ENCODE measurements around the gene NCKAP5.

The NCKAP5 gene

DNA sequence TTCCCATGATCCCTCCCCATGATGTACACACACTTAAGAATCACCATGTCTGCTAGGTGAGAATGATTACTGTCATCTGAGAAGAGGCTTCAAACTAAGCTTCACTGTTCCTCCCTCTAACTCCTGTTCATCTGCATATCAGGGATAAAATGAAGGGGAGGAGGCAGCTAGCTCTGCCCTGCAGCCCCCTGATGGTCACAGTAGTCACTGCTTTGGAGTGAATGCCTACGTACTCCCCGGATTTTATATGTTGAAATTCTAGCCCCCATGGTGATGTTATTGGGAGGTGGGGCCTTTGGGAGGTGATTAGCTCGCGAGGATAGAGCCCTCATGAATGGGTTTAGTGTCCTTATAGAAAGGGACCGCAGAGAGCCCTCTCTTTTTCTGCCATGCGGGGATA lies 156.4 kb downstream of the NCKAP5 start:
- Histone ChIP-seq H3K9me3 (ENCODE audit: control insufficient read depth in 2 of 2, low read length in 2 of 2) (no peaks in the 10 kb centered on the region), H3K4me3 (ENCODE audit: low read length in 2 of 2) (no peak overlapping the region), H3K9ac (ENCODE audit: low read depth in 1 of 2, low read length in 2 of 2) (no peak overlapping the region), H3K36me3 (ENCODE audit: control insufficient read depth in 2 of 2, insufficient read depth in 2 of 2, low read length in 2 of 2) (no peaks in the 10 kb centered on the region), H3K27me3 (ENCODE audit: control insufficient read depth in 2 of 2, insufficient read depth in 2 of 2, low read length in 2 of 2) (no peaks in the 10 kb centered on the region), H3K4me1 (ENCODE audit: control insufficient read depth in 2 of 2, insufficient read depth in 2 of 2, low read length in 2 of 2) (no peaks in the 10 kb centered on the region), H3K27ac (ENCODE audit: low read depth in 2 of 2, low read length in 2 of 2) (no peak overlapping the region)

DNA sequence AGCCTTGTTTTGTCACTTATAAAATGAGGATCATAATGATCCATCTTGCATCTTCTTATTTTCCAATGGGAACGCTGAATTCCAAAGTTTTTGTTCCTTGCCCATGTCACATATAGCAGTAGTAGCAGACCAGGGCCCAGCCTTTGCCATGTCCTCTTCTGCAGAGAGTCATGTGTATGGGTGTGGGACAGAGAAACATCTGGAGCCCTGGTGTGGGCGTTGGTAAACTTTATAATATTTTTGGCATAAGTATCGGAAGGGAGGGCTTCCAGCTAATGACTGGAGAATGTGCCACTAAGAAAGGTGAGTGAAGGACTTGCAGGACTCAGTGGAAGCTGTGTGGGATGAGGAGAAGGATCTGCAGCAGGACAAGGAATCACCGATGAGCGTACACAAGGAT lies 157.2 kb downstream of the NCKAP5 start:
- no peaks in the 10 kb centered on the region for H3K9me3 ChIP-seq (ENCODE audit: control insufficient read depth in 2 of 2, low read length in 2 of 2)
- H3K27ac ChIP-seq (ENCODE audit: low read depth in 2 of 2, low read length in 2 of 2): no peak overlapping the region
- H3K27me3 ChIP-seq (ENCODE audit: control insufficient read depth in 2 of 2, insufficient read depth in 2 of 2, low read length in 2 of 2): no peaks in the 10 kb centered on the region
- H3K9ac ChIP-seq (ENCODE audit: low read depth in 1 of 2, low read length in 2 of 2): no peak overlapping the region
- no peak overlapping the region for H3K4me3 ChIP-seq (ENCODE audit: low read length in 2 of 2)
- H3K4me1 ChIP-seq (ENCODE audit: control insufficient read depth in 2 of 2, insufficient read depth in 2 of 2, low read length in 2 of 2): no peaks in the 10 kb centered on the region
- no peaks in the 10 kb centered on the region for H3K36me3 ChIP-seq (ENCODE audit: control insufficient read depth in 2 of 2, insufficient read depth in 2 of 2, low read length in 2 of 2)

DNA sequence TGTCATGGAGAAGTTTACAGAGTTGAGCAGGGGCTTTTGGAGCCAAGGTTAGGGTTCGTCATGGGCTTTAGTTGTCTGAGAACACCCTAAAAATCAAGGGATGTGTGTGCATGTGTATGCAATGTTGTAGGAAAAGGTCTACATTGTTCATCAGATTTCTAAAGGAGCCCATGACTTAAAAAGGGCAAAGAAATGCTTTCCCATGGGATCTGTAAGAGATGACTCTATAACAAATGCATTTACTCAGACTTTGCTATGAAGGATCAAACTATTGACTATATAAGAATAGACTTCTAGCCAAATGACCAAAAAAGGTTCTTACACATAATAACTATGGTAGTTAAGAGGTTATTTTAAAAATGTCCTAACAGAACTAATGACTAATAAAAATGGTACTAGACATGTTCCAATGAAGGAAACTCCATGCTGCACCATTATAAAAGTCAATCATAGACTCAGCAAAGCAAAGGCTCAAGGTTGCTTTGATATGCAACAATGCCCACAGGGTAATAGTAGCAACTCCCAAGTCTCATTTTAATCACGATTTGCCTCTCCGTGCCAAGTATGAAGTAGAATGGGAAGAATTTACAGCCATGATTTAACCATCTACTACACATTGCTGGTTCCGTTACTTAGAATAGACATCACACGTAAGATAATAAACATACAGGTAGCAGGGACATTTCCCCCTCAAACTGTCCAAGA lies 158.5 kb downstream of the NCKAP5 start:
- H3K27ac ChIP-seq (ENCODE audit: low read depth in 2 of 2, low read length in 2 of 2): no peak overlapping the region
- no peak overlapping the region for H3K4me3 ChIP-seq (ENCODE audit: low read length in 2 of 2)
- H3K4me1 ChIP-seq (ENCODE audit: control insufficient read depth in 2 of 2, insufficient read depth in 2 of 2, low read length in 2 of 2): no peaks in the 10 kb centered on the region
- H3K9me3 ChIP-seq (ENCODE audit: control insufficient read depth in 2 of 2, low read length in 2 of 2): no peaks in the 10 kb centered on the region
- H3K9ac ChIP-seq (ENCODE audit: low read depth in 1 of 2, low read length in 2 of 2): no peak overlapping the region
- H3K27me3 ChIP-seq (ENCODE audit: control insufficient read depth in 2 of 2, insufficient read depth in 2 of 2, low read length in 2 of 2): no peaks in the 10 kb centered on the region
- H3K36me3 ChIP-seq (ENCODE audit: control insufficient read depth in 2 of 2, insufficient read depth in 2 of 2, low read length in 2 of 2): no peaks in the 10 kb centered on the region

DNA sequence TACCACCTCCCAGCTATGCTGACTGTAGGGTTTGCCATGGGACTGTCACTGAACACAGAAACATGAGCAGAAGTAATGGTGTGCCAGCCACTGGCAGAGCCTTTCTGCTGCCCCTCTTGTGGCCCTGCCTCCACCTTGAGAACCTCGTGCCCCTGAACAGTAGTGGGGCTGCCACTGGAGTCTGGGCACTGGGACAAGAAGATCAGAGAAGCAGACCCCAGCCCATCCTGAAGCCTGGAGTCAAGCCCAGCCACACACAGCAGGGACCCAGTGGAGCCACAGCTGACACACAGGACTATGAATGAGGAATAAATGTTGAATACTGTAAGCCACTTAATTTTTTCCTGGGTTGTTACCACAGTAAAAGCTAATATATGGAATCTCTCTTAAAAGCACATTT lies 159.6 kb downstream of the NCKAP5 start:
- Histone ChIP-seq H3K27me3 (ENCODE audit: control insufficient read depth in 2 of 2, insufficient read depth in 2 of 2, low read length in 2 of 2) (no peaks in the 10 kb centered on the region), H3K36me3 (ENCODE audit: control insufficient read depth in 2 of 2, insufficient read depth in 2 of 2, low read length in 2 of 2) (no peaks in the 10 kb centered on the region), H3K27ac (ENCODE audit: low read depth in 2 of 2, low read length in 2 of 2) (no peak overlapping the region), H3K4me1 (ENCODE audit: control insufficient read depth in 2 of 2, insufficient read depth in 2 of 2, low read length in 2 of 2) (no peaks in the 10 kb centered on the region), H3K9me3 (ENCODE audit: control insufficient read depth in 2 of 2, low read length in 2 of 2) (no peaks in the 10 kb centered on the region), H3K4me3 (ENCODE audit: low read length in 2 of 2) (no peak overlapping the region), H3K9ac (ENCODE audit: low read depth in 1 of 2, low read length in 2 of 2) (no peak overlapping the region)

DNA sequence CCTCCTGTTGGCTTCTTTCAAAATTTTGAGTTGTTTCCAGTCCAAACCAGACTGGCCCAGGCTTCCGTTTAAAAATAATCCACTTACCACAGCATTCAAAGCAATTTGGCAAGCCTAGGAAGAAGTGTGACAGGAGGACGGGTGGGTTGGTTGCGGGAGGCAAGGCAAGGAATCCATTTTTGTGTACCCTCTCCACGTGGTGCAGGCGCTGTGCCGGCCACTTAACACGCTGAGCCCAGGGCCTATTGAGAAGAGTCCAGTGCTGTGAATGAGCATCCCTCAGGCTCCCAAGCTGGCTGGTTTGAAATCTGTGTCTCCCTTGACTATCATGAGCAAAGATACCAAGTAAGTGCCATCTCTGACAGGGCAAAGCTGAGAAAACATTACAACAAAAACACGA lies 160.9 kb downstream of the NCKAP5 start:
- Histone ChIP-seq H3K27ac (ENCODE audit: low read depth in 2 of 2, low read length in 2 of 2) (no peak overlapping the region), H3K36me3 (ENCODE audit: control insufficient read depth in 2 of 2, insufficient read depth in 2 of 2, low read length in 2 of 2) (no peaks in the 10 kb centered on the region), H3K9ac (ENCODE audit: low read depth in 1 of 2, low read length in 2 of 2) (no peak overlapping the region), H3K9me3 (ENCODE audit: control insufficient read depth in 2 of 2, low read length in 2 of 2) (no peaks in the 10 kb centered on the region), H3K4me1 (ENCODE audit: control insufficient read depth in 2 of 2, insufficient read depth in 2 of 2, low read length in 2 of 2) (no peaks in the 10 kb centered on the region), H3K27me3 (ENCODE audit: control insufficient read depth in 2 of 2, insufficient read depth in 2 of 2, low read length in 2 of 2) (no peaks in the 10 kb centered on the region), H3K4me3 (ENCODE audit: low read length in 2 of 2) (no peak overlapping the region)

DNA sequence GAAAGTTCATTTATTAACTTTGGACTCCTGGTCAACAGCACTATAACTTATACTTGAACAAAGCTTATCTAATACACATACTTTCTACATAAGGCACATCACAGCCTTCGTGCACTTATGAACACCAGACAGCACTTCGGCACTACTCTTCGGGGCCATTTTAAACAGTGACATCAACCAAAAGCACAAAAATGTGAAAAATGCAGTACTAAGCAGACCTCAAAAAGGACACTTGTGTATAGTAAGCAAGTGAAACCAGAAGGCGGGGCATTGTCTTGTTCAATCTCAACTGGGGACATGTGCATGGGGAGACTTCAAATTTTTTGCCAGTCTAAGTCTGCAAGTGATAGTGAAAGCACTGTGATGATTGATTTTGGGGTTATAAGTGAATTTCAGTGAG lies 163.0 kb downstream of the NCKAP5 start:
- Histone ChIP-seq H3K4me3 (ENCODE audit: low read length in 2 of 2) (no peak overlapping the region), H3K36me3 (ENCODE audit: control insufficient read depth in 2 of 2, insufficient read depth in 2 of 2, low read length in 2 of 2) (no peaks in the 10 kb centered on the region), H3K9me3 (ENCODE audit: control insufficient read depth in 2 of 2, low read length in 2 of 2) (no peaks in the 10 kb centered on the region), H3K9ac (ENCODE audit: low read depth in 1 of 2, low read length in 2 of 2) (no peak overlapping the region), H3K27ac (ENCODE audit: low read depth in 2 of 2, low read length in 2 of 2) (no peak overlapping the region), H3K27me3 (ENCODE audit: control insufficient read depth in 2 of 2, insufficient read depth in 2 of 2, low read length in 2 of 2) (no peaks in the 10 kb centered on the region), H3K4me1 (ENCODE audit: control insufficient read depth in 2 of 2, insufficient read depth in 2 of 2, low read length in 2 of 2) (no peaks in the 10 kb centered on the region)

DNA sequence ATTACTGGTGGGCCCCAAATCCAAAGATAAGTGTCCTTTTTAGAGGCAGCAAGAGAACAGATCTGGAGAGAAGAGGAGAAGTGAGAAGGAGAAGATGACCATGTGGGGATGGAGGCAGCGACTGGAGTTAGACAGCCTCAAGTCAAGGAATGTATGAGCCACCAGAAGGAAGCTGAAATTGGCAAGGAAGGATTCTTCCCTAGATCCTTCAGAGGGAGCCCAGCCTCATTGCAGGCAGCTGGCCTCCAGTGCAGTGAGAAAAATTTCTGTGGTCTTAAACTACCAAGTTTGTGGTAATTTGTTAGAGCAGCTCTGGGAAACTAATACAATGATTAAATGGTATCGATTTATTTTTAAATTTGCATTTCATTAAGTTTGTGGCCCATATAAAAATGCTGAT lies 167.9 kb downstream of the NCKAP5 start:
- Histone ChIP-seq H3K4me3 (ENCODE audit: low read length in 2 of 2) (no peak overlapping the region), H3K9me3 (ENCODE audit: control insufficient read depth in 2 of 2, low read length in 2 of 2) (no peaks in the 10 kb centered on the region), H3K36me3 (ENCODE audit: control insufficient read depth in 2 of 2, insufficient read depth in 2 of 2, low read length in 2 of 2) (no peaks in the 10 kb centered on the region), H3K4me1 (ENCODE audit: control insufficient read depth in 2 of 2, insufficient read depth in 2 of 2, low read length in 2 of 2) (no peaks in the 10 kb centered on the region), H3K27me3 (ENCODE audit: control insufficient read depth in 2 of 2, insufficient read depth in 2 of 2, low read length in 2 of 2) (no peaks in the 10 kb centered on the region), H3K9ac (ENCODE audit: low read depth in 1 of 2, low read length in 2 of 2) (no peak overlapping the region), H3K27ac (ENCODE audit: low read depth in 2 of 2, low read length in 2 of 2) (no peak overlapping the region)

DNA sequence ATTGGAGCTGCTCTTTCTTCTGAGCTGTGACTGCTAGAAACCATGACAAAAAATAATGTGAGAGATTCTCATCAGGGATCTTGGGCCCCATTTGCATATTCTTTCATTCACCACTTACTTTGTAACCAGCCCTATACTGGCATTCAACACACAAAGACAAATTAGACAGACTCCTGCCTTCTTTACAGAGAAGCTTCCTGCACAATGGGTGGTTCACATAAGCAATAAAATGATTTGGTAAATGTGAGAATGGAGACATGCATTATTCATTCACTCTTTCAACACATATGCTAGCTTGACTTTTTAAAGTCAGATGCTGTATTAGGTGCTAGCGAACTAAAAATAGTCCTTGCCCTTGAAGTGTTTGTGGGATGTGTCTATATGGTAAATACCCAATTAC lies 174.4 kb downstream of the NCKAP5 start:
- Histone ChIP-seq H3K27me3 (ENCODE audit: control insufficient read depth in 2 of 2, insufficient read depth in 2 of 2, low read length in 2 of 2) (no peaks in the 10 kb centered on the region), H3K9me3 (ENCODE audit: control insufficient read depth in 2 of 2, low read length in 2 of 2) (no peaks in the 10 kb centered on the region), H3K27ac (ENCODE audit: low read depth in 2 of 2, low read length in 2 of 2) (no peak overlapping the region), H3K4me1 (ENCODE audit: control insufficient read depth in 2 of 2, insufficient read depth in 2 of 2, low read length in 2 of 2) (no peaks in the 10 kb centered on the region), H3K4me3 (ENCODE audit: low read length in 2 of 2) (no peak overlapping the region), H3K36me3 (ENCODE audit: control insufficient read depth in 2 of 2, insufficient read depth in 2 of 2, low read length in 2 of 2) (no peaks in the 10 kb centered on the region), H3K9ac (ENCODE audit: low read depth in 1 of 2, low read length in 2 of 2) (no peak overlapping the region)

DNA sequence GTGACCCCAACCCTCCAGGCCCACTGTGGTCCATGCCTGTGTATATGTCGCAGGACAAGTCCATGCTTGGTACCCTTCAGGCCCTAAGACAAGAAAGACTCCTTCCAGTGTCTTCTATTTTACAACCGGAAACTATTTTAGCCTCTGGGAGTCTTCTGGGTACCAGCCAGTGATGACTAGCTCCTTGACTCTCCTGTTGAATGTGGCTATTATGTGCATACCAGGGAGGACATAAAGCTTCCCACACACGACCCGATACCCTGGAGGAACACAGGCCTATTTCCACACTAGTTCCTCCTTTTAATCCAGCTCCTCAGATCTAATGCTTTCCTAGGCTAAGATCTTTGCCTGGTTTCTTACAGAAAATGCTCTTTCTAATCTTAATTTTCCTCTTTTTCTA lies 178.1 kb downstream of the NCKAP5 start:
- H3K9me3 ChIP-seq (ENCODE audit: control insufficient read depth in 2 of 2, low read length in 2 of 2): no peaks in the 10 kb centered on the region
- no peaks in the 10 kb centered on the region for H3K4me1 ChIP-seq (ENCODE audit: control insufficient read depth in 2 of 2, insufficient read depth in 2 of 2, low read length in 2 of 2)
- H3K27me3 ChIP-seq (ENCODE audit: control insufficient read depth in 2 of 2, insufficient read depth in 2 of 2, low read length in 2 of 2): no peaks in the 10 kb centered on the region
- H3K4me3 ChIP-seq (ENCODE audit: low read length in 2 of 2): no peak overlapping the region
- no peaks in the 10 kb centered on the region for H3K36me3 ChIP-seq (ENCODE audit: control insufficient read depth in 2 of 2, insufficient read depth in 2 of 2, low read length in 2 of 2)
- H3K27ac ChIP-seq (ENCODE audit: low read depth in 2 of 2, low read length in 2 of 2): no peak overlapping the region
- no peak overlapping the region for H3K9ac ChIP-seq (ENCODE audit: low read depth in 1 of 2, low read length in 2 of 2)

DNA sequence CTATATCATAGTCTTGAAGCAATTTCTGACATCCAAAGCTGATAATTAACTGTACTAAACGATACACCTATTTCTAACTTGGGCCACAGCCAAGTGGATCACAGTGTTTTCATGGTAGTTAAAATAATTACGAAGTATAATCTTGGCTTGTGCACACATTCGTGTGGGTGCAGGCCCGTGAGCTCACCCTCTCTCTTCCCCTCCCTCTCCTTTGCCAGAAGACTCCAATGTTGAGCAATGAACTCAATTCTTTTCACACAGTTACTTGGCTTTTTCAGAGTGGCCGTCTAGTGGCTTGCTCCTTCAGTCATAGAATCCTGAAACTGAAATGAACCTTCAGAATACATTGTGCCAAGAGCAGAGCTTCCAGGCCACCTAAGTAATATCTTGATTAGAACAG lies 178.7 kb downstream of the NCKAP5 start:
- Histone ChIP-seq H3K4me1 (ENCODE audit: control insufficient read depth in 2 of 2, insufficient read depth in 2 of 2, low read length in 2 of 2) (no peaks in the 10 kb centered on the region), H3K27me3 (ENCODE audit: control insufficient read depth in 2 of 2, insufficient read depth in 2 of 2, low read length in 2 of 2) (no peaks in the 10 kb centered on the region), H3K4me3 (ENCODE audit: low read length in 2 of 2) (no peak overlapping the region), H3K9me3 (ENCODE audit: control insufficient read depth in 2 of 2, low read length in 2 of 2) (no peaks in the 10 kb centered on the region), H3K36me3 (ENCODE audit: control insufficient read depth in 2 of 2, insufficient read depth in 2 of 2, low read length in 2 of 2) (no peaks in the 10 kb centered on the region), H3K9ac (ENCODE audit: low read depth in 1 of 2, low read length in 2 of 2) (no peak overlapping the region), H3K27ac (ENCODE audit: low read depth in 2 of 2, low read length in 2 of 2) (no peak overlapping the region)

DNA sequence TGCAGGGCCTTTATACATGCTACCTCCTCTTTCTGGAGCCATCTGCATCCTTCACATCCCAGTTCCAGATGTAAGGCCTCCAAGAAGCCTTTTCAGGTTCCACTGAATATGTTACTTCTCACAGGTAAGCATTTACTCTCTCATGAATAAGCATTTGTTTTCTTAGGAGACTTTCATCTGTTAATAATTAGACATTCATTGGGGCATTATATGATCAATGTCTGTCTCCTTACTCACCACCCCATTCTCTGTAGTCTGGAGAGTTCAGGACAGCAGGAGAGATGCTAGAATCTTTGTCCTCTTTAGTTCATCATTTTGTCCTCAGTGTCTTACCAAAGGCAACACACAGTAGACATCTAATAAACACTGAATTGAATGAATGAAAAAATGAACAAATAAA lies 185.7 kb downstream of the NCKAP5 start:
- Histone ChIP-seq H3K9ac (ENCODE audit: low read depth in 1 of 2, low read length in 2 of 2) (no peak overlapping the region), H3K27me3 (ENCODE audit: control insufficient read depth in 2 of 2, insufficient read depth in 2 of 2, low read length in 2 of 2) (no peaks in the 10 kb centered on the region), H3K9me3 (ENCODE audit: control insufficient read depth in 2 of 2, low read length in 2 of 2) (no peaks in the 10 kb centered on the region), H3K36me3 (ENCODE audit: control insufficient read depth in 2 of 2, insufficient read depth in 2 of 2, low read length in 2 of 2) (no peaks in the 10 kb centered on the region), H3K27ac (ENCODE audit: low read depth in 2 of 2, low read length in 2 of 2) (no peak overlapping the region), H3K4me1 (ENCODE audit: control insufficient read depth in 2 of 2, insufficient read depth in 2 of 2, low read length in 2 of 2) (no peaks in the 10 kb centered on the region), H3K4me3 (ENCODE audit: low read length in 2 of 2) (no peak overlapping the region)
